Measurements from ENCODE around the gene MFGE8.

MFGE8 gene

GRCh38 chr15:88920186-88920891 is 7.2 kb upstream of the MFGE8 start:
- peak overlapping the region in 1 of 21 experiments; percentile 41 for H3K27ac ChIP-seq

GRCh38 chr15:88918738-88919137 is 5.6 kb upstream of the MFGE8 start:
- Histone ChIP-seq H3K27ac (no peak overlapping the region), H3K4me3 (no peak overlapping the region)

More at GRCh38 chr15:88920186-88920891, 7.2 kb upstream of the MFGE8 start:
- no peak overlapping the region for H3K4me3 ChIP-seq

GRCh38 chr15:88917760-88918159 is 4.6 kb upstream of the MFGE8 start:
- H3K4me3 ChIP-seq = no peak overlapping the region

GRCh38 chr15:88915354-88915753 is 2.2 kb upstream of the MFGE8 start:
- Histone ChIP-seq H3K27ac (no peak overlapping the region), H3K4me3 (no peak overlapping the region)

More at GRCh38 chr15:88917760-88918159, 4.6 kb upstream of the MFGE8 start:
- H3K27ac ChIP-seq = no peak overlapping the region

DNA sequence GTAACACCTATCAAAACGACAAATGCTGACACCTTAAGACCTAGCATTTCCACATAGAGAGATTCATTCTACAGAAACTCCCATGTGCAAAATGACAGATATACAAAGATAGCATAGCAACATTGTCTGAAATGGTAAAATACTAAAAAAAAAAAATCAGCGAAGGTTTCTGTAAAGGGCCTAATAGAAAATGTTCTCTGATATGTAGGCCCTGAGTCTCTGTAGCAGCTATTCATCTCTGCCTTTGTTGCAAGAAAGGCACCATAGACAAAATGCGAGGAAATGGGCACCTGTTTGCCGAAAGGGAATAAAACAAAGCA is 631 bp upstream of the MFGE8 start:
- Histone ChIP-seq H3K4me3 (peak overlapping the region in 4 of 7 experiments; percentile 51 to 87 (median 67)), H3K27ac (peak overlapping the region in 5 of 21 experiments; percentile 63 to 89 (median 87))

DNA sequence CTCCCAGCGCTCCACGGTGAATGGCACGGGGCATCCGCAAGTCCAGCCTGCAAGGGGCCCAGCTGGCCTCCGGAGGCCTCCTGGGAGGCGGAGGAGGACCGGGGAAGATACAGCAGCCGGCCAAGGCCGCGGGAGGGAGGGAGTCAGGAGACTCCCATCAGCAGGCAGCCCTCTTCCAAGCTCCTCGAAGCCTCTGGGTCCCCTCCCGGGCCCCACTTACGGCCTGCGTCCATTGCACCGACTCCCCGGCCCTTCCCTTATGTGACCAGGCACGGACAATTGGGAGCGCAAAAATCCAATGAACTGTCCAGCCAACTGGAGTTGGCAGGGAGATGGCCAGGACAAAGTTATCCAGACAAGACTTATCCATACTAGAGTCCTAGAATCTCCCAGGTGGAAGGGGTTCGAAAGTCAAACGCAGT is 668 bp downstream of the MFGE8 start:
- Histone ChIP-seq H3K4me3 (peak overlapping the region; percentile 51 to 87 (median 72)), H3K27ac (peak overlapping the region in 20 of 21 experiments; percentile 44 to 91 (median 82))

GRCh38 chr15:88911766-88912118 is 1.4 kb downstream of the MFGE8 start:
- Histone ChIP-seq H3K27ac (peak overlapping the region in 15 of 21 experiments; percentile 6 to 91 (median 84)), H3K4me3 (peak overlapping the region; percentile 51 to 87 (median 72))

- no peak overlapping the region for H3K4me3 ChIP-seq
- peak overlapping the region in 4 of 21 experiments; percentile 21 to 64 (median 31) for H3K27ac ChIP-seq
Observed at GRCh38 chr15:88909956-88910831, 3.0 kb downstream of the MFGE8 start.

- Histone ChIP-seq H3K4me3 (no peak overlapping the region), H3K27ac (peak overlapping the region in 6 of 21 experiments; percentile 15 to 64 (median 22))
Observed at GRCh38 chr15:88908697-88909621, 4.2 kb downstream of the MFGE8 start.

DNA sequence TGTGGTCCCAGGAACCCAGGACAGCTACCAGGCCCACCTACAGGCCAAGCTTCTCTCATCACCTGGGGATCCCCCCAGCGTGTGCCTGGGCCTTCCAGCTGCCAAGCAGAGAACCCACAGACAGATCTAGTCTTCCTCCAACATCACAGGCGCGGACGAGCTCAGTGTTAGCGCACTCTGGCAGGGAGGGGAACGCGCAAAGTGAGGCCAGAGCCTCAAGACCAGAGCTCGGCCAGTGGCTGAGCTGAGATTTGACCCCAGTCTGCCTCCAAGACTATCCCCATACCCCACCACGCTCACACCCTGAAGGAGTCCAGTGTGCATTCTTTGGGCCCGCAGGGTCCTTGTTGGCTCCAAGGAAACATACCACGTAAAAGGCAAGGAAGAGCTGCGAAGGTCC is 5.1 kb downstream of the MFGE8 start:
- Histone ChIP-seq H3K27ac (peak overlapping the region in 3 of 21 experiments; percentile 15 to 40 (median 28)), H3K4me3 (no peak overlapping the region)

- Histone ChIP-seq H3K27ac (peak overlapping the region in 2 of 21 experiments; percentile 22 to 28), H3K4me3 (no peak overlapping the region)
Observed at GRCh38 chr15:88907111-88907510, 6.1 kb downstream of the MFGE8 start.

GRCh38 chr15:88906551-88906950 is 6.6 kb downstream of the MFGE8 start:
- Histone ChIP-seq H3K4me3 (no peak overlapping the region), H3K27ac (no peak overlapping the region)

DNA sequence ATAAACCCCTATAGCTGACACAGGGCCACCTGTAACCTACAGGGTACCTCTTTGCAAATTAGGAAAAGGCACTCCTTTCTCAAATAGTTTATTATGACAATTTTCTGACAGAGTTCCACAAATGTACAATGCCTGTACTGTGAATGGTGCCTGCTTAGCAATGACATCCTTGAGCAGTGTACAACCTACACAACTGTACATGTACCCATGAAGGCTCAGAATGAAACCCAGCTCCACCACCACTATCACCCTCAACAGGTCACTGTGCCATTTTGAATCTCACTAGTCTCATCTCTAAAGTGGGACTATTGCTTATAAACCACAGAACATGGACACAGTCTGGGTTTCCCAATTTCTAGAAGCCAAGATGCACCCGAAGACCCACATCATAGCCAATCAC is 7.0 kb downstream of the MFGE8 start:
- no peak overlapping the region for H3K4me3 ChIP-seq
- H3K27ac ChIP-seq = peak overlapping the region in 1 of 21 experiments; percentile 35

- Histone ChIP-seq H3K4me3 (no peak overlapping the region), H3K27ac (peak overlapping the region in 9 of 21 experiments; percentile 21 to 78 (median 36))
Observed at GRCh38 chr15:88905576-88905975, 7.6 kb downstream of the MFGE8 start.

GRCh38 chr15:88904624-88905327 is 8.4 kb downstream of the MFGE8 start:
- peak overlapping the region in 14 of 21 experiments; percentile 1 to 84 (median 64) for H3K27ac ChIP-seq
- H3K4me3 ChIP-seq = no peak overlapping the region

GRCh38 chr15:88904257-88904623 is 8.9 kb downstream of the MFGE8 start:
- Histone ChIP-seq H3K4me3 (no peak overlapping the region), H3K27ac (peak overlapping the region in 11 of 21 experiments; percentile 7 to 84 (median 68))

- H3K27ac ChIP-seq = peak overlapping the region in 1 of 21 experiments; percentile 37
Observed at GRCh38 chr15:88902846-88903245, 10.3 kb downstream of the MFGE8 start.

GRCh38 chr15:88902221-88902835 is 10.9 kb downstream of the MFGE8 start:
- H3K4me3 ChIP-seq = no peak overlapping the region
- H3K27ac ChIP-seq = peak overlapping the region in 1 of 21 experiments; percentile 37

More at GRCh38 chr15:88902846-88903245, 10.3 kb downstream of the MFGE8 start:
- no peak overlapping the region for H3K4me3 ChIP-seq

Data from skin epidermis (tissue), 12 donors.